HG03196 (cell line): ENCODE results near the gene DAZAP2.
"Not testable (repeated sequence)": the region's sequence is repeated elsewhere in the genome, so short reads cannot be mapped to it uniquely, and the experiment has no call there.

Experiments
- ATAC-seq: cut with Tn5 transposase; IDR thresholded peaks from one replicate; pipeline ENCODE4 v1.9.1; 2021; ENCODE audit not compliant: unreplicated experiment

The DAZAP2 gene

DNA sequence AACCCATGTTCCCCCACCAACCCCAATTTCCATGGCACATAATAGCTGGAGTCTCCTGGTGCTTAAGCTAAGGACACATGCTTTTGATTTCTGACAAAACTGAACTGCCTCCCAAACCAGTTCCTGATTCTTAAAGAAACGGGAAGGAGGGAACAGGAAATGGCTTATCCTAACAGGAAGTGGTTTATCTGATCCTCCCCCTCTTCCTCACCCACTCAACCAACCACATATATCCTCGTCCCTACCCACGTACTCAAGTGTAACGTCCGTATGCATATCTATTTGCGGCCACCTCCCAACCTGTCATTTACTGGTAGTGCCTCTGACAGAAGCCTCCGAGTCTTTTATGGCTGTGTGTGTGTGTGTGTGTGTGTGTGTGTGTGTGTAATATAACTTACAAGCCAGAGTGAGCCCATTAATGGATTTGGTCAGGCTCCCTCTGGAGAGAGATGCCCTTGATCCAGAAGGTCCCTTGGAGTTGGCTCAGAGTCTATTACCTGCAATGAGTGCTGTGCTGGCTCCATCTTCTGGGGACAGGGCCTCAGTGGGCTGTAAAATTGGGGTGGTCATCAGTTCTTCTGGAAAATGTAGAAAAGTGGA is 7.7 kb downstream of the DAZAP2 start:
- no peak for ATAC-seq

DNA sequence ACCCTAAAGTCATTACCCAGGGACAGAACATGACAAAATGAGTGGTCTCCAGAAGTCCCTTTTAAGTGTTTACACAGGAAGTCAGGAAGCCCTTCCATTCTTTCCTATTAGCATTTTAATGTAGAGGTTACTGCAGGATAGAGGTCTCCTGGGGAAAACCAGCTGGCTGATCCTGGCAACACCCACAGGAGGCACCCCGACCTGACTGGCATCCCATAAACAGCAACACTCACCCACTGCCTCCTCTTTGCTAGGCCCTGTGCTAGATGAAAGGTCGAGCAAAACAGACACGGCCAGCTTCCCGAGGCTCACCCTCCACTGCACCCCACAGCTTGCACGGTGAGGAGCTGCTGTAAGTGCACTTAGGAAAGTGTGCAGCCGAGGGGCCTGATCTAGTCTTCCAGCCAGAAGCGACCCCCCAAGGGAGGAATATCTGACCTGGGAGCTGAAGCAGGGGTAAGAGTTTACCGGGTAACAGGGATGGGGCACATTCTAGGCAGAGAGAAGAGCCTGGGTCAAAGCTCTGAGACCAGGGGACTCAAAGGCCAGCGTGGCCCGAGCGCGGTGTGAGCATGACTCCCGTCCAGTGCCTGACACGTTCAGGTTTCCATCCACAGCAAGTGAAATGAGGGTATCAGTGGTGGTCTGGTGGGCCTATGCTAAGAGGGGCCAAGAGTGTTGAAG is 9.0 kb downstream of the DAZAP2 start:
- ATAC-seq, result no peak

DNA sequence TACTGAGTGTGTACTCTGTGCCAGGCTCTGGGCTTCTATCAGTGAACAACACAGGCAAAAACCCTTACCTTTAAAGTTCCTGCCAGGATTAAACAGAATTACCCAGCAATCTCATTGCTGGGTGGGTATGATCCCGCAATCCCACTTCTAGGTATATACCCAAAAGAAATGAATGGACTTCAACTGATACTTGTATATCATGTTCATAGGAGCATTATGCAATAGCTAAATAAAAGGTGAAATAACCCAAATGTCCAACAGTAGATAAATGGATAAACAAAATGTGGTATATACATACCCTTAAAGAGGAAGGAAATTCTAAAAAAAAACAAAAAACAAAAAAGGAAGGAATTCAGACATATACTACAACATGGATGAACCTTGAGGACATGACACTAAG is 14.7 kb downstream of the DAZAP2 start:
- ATAC-seq, result no peak

DNA sequence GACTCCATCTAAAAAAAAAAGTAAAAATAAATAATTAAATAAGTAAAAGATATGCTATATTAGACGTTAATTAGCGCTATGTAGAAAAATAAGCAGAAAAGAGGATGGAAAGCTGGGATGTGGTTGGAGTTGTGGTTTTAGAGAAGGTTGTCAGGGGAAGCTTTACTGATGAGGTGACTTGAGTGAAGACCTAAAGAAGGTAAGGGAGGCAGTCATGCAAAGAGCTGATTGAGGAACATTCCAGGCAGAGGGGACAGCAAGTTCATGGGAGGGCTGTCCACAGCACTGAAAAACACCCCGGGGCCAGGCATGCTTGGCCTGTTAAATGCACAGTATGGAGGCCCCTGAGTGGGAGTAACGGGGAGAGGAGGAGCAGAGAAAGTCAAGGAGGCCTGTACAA is 15.9 kb downstream of the DAZAP2 start:
- no peak for ATAC-seq

DNA sequence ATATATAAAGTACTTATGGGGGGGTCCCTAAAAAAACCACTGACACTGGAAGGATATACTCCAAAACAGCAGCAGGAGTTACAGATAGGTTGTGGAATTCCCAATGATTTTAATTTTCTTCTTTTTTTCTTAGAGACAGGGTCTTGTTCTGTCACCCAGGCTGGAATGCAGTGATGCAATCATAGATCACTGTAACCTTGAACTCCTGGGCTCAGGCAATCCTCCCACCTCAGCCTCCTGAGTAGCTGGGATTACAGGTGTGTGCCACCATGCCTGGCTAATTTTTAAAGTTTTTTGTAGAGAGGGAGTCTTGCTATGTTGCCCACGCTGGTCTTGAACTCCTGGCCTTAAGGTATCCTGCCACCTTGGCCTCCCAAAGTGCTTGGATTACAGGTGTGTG is 21.0 kb downstream of the DAZAP2 start:
- ATAC-seq, result not testable (repeated sequence)

DNA sequence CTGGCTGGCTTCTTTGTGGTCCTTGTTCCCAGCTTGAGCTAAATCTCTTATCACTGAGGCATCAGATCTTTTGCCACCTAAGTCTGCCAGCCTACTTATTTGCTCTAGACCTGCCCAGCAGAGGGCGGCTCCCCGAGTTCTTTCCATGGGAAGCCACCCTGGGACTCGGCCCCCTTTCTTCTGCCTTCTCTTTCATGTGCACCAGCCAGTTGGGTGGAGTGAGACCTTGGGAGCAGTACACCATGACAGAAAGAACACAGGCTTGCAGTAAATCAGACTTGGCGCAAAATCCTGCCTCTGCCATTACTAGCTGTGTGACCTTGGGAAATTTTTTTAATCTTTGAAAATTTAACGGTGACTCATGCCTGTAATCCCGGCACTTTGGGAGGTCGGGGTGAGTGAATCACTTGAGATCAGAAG is 24.1 kb downstream of the DAZAP2 start:
- ATAC-seq, result no peak

DNA sequence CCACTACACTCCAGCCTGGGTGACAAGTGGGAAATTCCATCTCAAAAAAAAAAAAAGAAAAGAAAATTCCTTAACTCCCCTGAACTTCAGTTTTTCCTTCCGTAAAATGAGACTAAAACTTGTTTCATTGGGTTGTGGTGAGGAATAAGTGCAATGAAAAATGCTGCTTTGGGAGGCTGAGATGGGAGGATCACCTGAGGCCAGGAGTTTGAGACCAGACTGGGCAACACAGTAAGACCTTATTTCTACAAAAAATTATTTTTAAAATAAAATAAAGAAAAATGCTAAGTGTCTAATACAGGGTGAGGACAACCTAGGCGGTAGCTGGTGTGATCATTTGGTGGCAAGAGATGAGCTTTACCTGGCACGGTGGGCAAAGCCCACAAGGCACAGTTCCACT is 24.7 kb downstream of the DAZAP2 start:
- ATAC-seq, result no peak

DNA sequence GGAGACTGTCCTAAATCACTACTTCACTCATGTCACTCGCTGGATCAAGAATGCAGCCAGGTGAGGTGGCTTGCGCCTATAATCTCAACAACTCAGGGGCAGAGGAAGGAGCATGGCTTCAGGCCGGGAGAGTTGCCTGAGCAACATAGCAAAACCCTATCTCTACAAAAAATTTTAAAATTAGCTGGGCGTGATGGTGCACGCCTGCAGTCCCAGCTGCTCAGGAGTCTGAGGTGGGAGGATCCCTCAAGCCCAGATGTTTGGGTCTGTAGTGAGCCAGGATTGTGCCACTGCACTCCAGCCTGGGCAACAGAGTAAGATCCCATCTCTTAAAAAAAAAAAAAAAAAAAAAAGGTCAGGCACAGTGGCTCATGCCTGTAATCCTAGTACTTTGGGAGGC is 25.7 kb downstream of the DAZAP2 start:
- no peak for ATAC-seq

DNA sequence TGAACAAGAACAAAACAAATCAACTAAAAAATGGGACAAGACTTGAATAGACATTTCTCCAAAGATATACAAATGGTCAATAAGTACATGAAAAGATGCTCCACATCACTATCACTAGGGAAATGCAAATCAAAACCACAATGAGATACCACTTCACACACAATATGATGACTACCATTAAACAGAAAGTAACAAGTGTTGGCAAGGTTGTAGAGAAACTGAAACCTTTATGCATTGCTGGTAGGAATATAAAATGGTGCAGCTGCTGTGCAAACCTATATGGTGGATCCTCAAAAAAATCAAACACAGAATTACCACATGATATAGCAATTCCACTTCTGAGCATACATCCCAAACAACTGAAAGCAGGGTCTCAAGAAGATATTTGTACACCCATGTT is 26.4 kb downstream of the DAZAP2 start:
- ATAC-seq, result no peak

DNA sequence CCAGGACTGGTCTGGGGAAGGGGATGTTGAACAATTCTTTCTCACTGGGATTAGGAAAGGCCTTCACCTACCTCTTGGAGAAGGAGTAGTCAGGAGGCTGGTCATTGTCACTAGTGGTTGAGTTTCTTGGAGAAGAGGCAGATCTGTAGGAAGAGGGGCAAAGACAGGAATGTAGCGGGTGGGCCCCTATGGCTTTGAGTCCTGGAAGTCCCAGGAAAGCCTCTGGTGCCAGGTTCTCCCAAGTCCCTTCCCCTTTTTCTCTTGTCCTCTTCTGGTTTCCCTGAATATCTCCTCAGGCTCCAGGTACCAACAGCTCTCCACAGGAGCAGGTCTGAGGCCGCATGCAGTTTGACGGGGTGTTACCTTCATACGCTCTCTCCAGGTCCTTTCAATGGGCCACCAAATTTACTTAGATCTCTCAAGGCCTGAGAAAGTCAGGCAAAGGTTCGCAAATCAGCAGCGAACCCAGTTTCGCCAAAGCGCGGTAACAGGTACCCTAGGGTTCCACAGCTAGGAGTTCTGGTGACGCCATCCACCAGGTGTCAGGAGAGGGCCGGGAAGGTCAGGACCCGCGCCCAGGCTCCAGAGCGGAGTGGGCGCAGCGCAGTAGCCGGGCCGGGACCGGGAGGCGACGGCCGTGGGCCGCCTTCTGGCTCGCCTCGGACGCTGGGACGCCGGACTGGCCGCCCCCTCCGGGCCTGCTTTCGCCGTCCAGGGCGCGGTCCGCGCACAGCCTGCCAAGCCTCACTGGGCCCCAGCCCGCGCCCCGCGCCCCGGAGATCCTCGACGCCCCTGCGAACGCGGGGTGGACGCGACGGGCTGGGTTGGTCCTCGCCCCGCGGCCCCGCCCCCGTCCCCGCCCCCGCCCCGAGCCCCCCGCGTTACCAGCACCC is 30.8 kb downstream of the DAZAP2 start:
- no peak for ATAC-seq

DNA sequence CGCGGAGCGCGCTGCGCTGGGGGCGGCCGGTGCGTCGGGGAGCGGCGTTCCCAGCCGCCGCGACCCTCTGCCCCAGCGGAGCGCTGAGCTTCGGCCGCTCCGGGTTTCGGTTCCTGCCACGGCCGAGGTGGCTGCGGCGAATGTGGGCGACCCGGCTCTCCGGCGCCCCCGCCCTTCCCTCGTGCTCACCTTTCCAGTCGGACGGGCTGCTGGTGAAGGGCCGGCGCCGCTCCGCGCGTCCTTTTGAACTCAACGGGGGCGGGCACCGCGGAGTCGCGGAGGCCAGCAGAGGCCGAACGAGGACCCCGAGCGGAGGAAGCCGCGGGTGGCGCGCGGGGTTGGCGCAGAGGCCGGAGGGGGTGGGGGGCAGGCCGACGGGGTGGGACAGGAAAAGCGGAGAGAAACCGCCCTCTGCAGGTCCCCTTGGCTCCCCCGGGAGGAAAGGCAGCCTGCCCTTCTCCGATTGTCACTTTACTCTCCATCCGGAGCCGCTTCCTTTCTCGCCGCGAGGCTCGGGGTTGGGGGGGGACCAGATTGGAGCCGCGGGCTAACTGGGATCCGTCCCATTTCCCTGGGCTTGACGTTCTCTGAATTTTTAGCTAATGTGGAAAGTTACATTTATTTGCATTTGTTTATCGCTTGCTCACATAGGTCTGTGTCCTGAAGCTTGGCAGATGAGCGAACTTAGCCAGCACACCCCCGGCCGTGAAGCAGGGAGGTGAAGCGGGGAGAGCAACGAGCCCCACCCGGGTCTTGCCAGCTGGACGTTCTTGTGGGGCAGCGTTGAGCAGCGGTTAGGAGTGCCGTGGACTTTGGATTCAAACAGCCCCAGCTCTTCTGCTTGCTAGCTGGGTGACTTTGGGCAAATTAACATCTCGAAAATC is 31.7 kb downstream of the DAZAP2 start, which contains the start of gene SMAGP:
Gene SMAGP, minus strand, starts transcription at position 349 of the 884 bp plus-strand sequence. CDS start 1,137 bp downstream, outside the sequence.
- ATAC-seq, result no peak

DNA sequence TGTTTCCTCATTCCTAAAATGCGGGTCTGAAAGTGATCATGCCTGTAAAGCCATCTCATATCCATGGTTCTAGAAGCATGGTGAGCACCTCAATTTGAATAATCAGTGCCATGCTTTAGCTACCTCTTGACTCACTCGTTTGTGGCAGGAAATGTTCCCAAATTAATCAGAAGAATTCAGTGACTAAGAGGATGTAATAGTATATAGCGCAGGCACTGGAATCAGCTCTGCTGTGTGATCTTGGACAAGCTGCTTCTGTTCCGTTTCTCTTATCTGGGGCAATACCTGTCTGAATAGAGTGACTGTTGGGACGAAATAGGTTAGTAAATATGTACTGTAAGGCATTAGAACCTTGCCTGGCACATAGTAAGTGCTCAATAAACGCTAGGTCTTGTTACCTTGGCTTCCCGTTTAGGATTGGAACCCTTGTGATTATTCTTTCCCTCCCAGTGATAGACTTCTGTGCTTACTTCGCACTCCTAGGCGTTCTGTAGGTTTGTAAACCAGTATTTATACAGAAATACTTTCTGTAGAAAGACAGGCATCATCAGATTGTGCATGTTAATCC is 32.4 kb downstream of the DAZAP2 start:
- no peak for ATAC-seq

DNA sequence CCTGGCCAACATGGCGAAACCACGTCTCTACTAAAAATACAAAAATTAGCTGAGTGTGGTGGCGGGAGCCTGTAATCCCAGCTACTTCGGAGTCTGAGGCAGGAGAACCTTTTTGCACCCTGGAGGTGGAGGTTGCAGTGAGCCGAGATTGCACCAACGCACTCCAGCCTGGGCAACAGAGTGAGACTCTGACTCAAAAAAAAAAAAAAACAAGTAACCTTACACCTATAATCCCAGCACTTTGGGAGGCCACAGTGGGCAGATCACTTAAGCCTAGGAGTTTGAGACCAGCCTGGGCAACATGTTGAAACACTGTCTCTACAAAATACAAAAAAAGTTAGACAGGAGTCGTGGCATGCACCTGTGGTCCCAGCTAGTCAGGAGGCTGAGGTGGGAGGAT is 34.2 kb downstream of the DAZAP2 start:
- not testable (repeated sequence) for ATAC-seq

DNA sequence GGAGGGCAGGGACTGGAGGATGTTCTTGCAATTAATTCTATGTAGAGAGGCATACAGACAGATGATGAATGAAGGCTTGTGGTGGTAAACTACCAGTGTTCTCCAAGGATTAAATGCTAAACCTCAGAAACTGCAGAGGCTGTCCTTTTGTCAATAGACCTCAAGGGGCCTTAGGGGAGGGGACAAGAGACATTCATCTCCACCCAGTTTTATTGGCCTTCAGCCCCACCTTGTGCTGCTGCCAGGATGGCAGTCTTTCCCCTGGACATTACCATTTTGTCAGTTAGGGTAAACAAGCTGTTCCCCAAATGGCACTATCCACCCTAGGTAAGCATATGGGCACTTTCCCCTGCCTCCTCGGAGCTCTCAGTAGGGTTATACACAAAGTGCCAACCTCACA is 36.5 kb downstream of the DAZAP2 start:
- ATAC-seq, result no peak

DNA sequence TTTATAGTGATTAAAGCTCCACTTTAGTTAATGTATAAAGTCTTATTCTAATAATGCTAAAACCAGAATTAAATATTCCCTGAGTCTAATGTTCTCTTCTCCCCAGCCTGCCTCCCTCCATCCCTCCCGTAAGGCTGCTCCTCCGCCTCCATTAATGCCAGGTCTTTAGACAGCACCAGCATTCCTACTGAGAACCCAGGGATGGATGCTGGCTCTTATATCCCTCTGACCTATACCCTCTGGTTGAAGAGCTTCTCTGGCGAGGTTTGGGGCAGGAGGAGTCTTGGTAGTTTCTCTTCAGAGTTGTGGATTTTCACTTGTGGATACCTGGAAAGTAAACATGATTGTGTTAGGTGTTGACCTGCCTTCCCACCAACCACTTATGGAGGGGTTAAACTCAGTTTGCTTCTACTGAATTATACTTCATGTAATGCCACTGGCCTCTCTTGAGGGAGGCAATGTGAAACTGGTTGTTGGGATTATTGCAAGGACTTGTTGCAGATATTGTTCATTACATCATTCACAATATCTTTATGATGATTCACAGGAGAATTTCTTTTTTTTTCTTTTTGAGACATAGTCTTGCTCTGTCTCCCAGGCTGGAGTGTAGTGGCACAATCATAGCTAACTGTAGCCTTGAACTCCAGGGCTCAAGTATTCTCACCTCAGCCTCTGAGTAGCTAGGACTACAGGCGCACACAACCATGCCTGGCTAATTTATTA is 42.7 kb downstream of the DAZAP2 start:
- no peak for ATAC-seq

DNA sequence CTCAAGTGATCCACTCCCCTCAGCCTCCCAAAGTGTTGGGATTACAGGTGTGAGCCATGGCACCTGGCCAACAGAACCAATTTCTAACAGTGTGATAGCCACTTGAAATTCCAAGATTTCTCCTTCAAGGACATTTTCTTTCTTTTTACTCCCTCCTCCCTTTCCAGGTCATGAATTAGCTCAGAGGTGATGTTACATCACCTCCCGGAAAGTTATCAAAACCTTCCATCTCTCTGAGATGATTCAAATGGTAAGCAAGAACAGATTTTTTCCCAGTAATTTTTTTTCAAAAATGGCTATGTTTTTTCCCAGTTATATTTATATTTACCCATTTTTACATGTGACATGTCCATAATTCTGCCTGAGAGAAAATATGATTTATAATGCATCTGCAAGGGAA is 47.2 kb downstream of the DAZAP2 start:
- ATAC-seq, result no peak

DNA sequence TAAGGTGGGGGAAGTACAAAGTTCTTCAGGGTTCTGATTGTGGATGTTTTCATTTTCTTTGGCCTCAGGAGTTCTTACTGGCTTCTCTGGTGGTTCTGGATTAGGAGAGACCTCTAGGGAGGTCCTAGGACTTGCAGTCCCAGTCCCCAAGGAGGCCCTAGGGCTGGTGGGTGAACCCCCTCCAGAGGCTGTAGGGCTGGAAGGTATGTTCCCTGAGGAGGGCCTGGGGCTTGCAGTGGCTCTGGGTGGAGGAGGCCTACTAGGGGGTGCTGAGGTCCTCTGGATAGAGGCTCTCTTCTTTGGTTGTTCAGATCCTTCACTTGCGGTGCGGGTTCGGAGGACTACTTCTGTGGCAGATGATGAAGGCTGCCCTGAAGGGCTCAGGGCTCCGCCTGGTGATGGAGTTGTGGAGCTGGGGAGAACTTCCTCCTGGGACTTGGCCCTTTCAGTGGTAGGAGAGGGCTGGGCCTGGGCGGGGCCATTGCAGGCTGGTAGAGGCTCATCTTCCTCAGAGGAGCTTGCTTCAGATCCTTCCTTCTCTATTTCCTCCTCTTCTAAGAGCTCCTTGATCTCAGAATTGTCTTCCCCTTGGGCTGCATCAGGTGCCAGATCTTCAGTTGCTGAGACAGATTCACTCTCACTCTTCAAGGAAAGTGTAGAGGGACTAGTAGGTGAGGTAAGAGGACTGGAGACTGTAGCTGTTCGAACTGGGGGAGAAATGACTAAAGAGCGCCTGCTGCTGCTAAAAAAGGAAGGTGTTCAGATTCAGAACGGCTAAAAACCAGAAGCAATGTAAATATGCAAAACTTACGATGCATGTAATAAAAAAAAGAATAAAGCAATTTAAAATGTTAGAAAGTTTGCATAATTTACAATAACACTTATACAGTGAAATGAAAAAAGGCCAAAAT is 53.2 kb downstream of the DAZAP2 start:
- not testable (repeated sequence) for ATAC-seq
